DOHH2 (cell line): ENCODE measurements around the gene SLC8A1.

ENCODE experiments used
- CTCF ChIP-seq: fragments of 200-600 bp; sonication (generic); IDR thresholded peaks from one replicate; pipeline ENCODE4 v1.5.1; 2014; ENCODE audit warnings: antibody characterized with exemption, mild to moderate bottlenecking, low read depth, low read length; ENCODE audit not compliant: poor library complexity, severe bottlenecking
- EZH2phosphoT487 ChIP-seq: fragments of 200-600 bp; sonication (generic); IDR thresholded peaks from 2 replicates; pipeline ENCODE4 v1.6.1; 2017; ENCODE audit warnings: borderline replicate concordance, mild to moderate bottlenecking, antibody characterized with exemption, low read length, moderate library complexity, mixed read lengths

DNA sequence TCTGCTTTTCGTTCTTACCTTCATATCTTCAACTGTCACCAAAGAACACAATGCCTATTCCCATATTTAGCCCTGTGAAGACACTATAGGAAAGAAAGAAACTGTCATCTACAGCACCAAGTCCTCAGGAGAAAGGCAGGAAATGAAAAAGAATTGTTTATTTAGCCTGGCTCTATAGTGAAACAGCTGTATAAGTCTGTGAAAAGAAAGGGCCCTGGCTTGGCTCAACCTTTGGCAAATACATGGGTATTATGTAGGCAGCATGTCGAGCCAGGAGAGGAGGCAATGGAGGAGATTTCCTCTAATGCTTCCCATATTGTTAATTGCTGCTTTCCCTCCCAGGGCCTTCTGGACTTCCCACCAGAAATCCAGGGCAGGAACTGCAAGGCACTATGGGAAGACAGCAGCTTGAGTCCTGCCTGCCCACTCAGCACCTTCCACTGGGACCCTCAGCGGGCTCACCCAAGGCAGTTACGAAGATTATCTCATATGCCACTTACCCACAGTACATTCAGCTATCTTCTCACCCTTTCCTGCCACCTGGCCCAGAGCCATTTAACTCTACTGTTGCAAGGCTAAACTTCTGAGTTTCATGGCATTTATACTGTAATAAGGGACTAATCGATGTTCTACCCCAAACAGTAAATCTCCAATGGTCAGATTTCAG is 30.1 kb downstream of the SLC8A1 start:
- TF ChIP-seq CTCF (no peak), EZH2phosphoT487 (no peak)
